ENCODE results near the gene ANKRD63. TPM values are rescaled to one million over a fixed set of nuclear protein-coding genes. Genes with fewer than 3 reads are reported as not detected.

ANKRD63 gene
- total RNA-seq, 2 donors from 2014 or later: not detected

DNA sequence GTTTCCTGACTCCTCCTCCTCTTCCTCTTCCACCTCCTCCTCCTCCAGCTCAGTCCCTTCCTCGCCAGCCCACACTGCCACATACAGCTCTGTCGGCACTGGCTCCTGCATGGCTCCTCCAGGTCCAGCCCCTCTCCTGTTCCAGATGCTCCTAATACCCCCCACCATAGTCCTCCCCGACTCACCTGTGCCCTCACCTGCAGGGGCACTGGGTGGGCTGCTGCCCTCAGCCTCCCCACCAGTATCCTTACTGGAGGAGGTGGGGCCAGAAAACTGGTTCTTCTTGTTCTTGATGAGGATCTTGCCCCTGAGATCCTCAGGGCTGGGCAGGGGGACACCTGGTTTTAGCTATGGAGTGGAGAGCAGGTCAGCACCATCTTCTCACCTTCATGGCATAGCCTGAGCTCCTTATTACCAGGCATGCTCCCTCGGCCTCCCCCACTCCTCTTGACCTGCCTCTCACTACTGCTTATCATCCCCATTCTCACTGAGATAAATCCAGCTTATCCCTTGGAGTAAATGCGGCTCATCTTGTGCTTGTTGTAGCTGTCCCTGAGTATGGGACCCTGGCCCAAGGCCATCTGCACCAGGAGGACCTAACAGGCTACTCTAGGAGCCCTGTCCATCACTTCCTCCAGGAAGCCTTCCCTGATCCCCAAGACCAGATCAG, 13.8 kb upstream of the ANKRD63 start:
- peaks cover 2% of the 10 kb centered on the region for H3K36me3 Mint-ChIP-seq (ENCODE audit: low read depth)
- H3K36me3 ChIP-seq (ENCODE audit: control insufficient read depth, insufficient read depth, low read length): no peaks in the 10 kb centered on the region
- TF ChIP-seq, protein P1, sequence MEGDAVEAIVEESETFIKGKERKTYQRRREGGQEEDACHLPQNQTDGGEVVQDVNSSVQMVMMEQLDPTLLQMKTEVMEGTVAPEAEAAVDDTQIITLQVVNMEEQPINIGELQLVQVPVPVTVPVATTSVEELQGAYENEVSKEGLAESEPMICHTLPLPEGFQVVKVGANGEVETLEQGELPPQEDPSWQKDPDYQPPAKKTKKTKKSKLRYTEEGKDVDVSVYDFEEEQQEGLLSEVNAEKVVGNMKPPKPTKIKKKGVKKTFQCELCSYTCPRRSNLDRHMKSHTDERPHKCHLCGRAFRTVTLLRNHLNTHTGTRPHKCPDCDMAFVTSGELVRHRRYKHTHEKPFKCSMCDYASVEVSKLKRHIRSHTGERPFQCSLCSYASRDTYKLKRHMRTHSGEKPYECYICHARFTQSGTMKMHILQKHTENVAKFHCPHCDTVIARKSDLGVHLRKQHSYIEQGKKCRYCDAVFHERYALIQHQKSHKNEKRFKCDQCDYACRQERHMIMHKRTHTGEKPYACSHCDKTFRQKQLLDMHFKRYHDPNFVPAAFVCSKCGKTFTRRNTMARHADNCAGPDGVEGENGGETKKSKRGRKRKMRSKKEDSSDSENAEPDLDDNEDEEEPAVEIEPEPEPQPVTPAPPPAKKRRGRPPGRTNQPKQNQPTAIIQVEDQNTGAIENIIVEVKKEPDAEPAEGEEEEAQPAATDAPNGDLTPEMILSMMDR (conservative IDR thresholded peaks at IDR 0.05): no peak
- peaks cover 60% of the 10 kb centered on the region for H3K27me3 ChIP-seq (ENCODE audit: control insufficient read depth, insufficient read depth, low read length, poor library complexity, severe bottlenecking)
- DNase-seq: no peak
- 83 to 90% methylated on average over 2 to 5 of the region's 5 CpGs for WGBS, 2 experiments (ENCODE audit: insufficient coverage in 1 of 2, insufficient read length in 1 of 2)
- no peak overlapping the region for H3K4me3 Mint-ChIP-seq
- H3K27ac ChIP-seq (ENCODE audit: low read depth, low read length): no peak overlapping the region
- H3K9me3 ChIP-seq (ENCODE audit: control insufficient read depth, low read length): peaks cover 4% of the 10 kb centered on the region
- peaks cover 76% of the 10 kb centered on the region for H3K27me3 Mint-ChIP-seq (ENCODE audit: insufficient read depth)
- H3K4me3 ChIP-seq (ENCODE audit: low read length): no peak overlapping the region
- H3K4me1 Mint-ChIP-seq: peaks cover 17% of the 10 kb centered on the region
- H3K9ac ChIP-seq (ENCODE audit: extremely low read depth, low read length, poor library complexity, severe bottlenecking): no peak overlapping the region
- no peak overlapping the region for H3K27ac Mint-ChIP-seq
- H3K4me1 ChIP-seq (ENCODE audit: control insufficient read depth, insufficient read depth, low read length): no peaks in the 10 kb centered on the region
- H3K9me3 Mint-ChIP-seq: peaks cover 14% of the 10 kb centered on the region

DNA sequence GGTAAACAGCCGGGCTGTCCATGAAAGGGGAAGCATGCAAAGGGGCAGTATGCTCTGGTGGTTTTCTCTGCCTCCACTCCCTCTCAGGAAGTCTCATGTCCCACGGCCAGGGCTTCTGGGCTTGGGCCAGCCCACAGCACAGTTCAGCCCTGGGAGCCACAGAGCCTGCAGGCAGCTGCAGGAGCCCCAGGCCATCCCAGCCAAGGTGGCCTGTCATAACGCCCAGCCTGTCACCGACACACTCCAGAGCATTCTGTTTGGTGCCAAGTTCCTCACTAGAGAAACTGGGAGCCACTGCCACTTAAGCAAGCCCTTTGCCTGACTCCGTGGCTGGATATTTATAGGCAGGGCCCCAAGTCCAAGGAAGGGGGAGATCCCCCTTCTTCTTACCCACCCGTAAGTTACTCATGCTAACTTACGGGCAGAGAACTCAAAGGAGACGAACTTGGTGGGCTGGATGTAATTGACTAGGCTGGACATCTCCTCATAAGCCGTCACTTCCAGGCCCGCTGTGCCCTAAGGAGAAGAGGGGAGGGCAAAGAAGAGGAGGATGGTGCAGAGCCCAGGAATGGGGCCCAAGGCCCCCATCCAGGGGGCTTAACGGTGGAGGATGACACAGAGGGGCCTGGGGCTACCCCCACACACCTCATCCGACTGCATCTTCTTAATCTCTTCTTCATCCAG, 13.2 kb upstream of the ANKRD63 start:
- H3K9me3 Mint-ChIP-seq: peaks cover 14% of the 10 kb centered on the region
- Histone ChIP-seq H3K27me3 (ENCODE audit: control insufficient read depth, insufficient read depth, low read length, poor library complexity, severe bottlenecking) (peaks cover 66% of the 10 kb centered on the region), H3K9me3 (ENCODE audit: control insufficient read depth, low read length) (peaks cover 4% of the 10 kb centered on the region), H3K9ac (ENCODE audit: extremely low read depth, low read length, poor library complexity, severe bottlenecking) (no peak overlapping the region), H3K4me1 (ENCODE audit: control insufficient read depth, insufficient read depth, low read length) (no peaks in the 10 kb centered on the region), H3K4me3 (ENCODE audit: low read length) (no peak overlapping the region), H3K36me3 (ENCODE audit: control insufficient read depth, insufficient read depth, low read length) (no peaks in the 10 kb centered on the region), H3K27ac (ENCODE audit: low read depth, low read length) (no peak overlapping the region)
- H3K27me3 Mint-ChIP-seq (ENCODE audit: insufficient read depth): peaks cover 81% of the 10 kb centered on the region
- H3K4me3 Mint-ChIP-seq: no peak overlapping the region
- H3K27ac Mint-ChIP-seq: no peak overlapping the region
- TF ChIP-seq, protein P1 (conservative IDR thresholded peaks at IDR 0.05): no peak
- no peak for DNase-seq
- H3K36me3 Mint-ChIP-seq (ENCODE audit: low read depth): peaks cover 2% of the 10 kb centered on the region
- WGBS, 2 experiments (ENCODE audit: insufficient coverage in 1 of 2, insufficient read length in 1 of 2): 86 to 87% methylated on average over 4 to 12 of the region's 12 CpGs
- peaks cover 12% of the 10 kb centered on the region for H3K4me1 Mint-ChIP-seq

DNA sequence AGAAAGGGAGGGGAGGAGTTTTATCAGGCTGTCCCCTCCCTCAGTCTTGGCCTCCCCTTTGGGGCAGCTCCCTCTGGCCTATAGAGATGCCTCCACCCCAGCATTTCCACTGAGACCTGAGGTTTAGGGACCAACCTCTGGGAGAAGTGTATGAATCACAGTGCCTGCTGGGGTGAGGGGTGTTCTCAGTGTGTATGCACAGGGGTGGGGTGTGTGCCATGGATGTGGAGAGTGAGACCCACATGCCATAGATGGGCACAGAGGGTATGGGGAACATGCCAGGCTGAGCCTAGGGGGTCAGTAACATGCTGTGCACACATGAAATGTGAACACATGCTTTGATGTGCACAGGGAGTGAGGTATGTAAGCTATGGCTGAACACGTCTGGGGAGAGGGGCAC, 12.4 kb upstream of the ANKRD63 start:
- no peak overlapping the region for H3K4me3 ChIP-seq (ENCODE audit: low read length)
- TF ChIP-seq, protein P1 (conservative IDR thresholded peaks at IDR 0.05): no peak
- WGBS, 2 experiments (ENCODE audit: insufficient coverage in 1 of 2, insufficient read length in 1 of 2): 90 to 100% methylated on average over 1 of the region's 1 CpG
- Mint-ChIP-seq H3K9me3 (peaks cover 9% of the 10 kb centered on the region), H3K27me3 (ENCODE audit: insufficient read depth) (peaks cover 86% of the 10 kb centered on the region), H3K36me3 (ENCODE audit: low read depth) (no peaks in the 10 kb centered on the region), H3K4me1 (peaks cover 9% of the 10 kb centered on the region), H3K27ac (no peak overlapping the region), H3K4me3 (no peak overlapping the region)
- H3K27ac ChIP-seq (ENCODE audit: low read depth, low read length): no peak overlapping the region
- H3K4me1 ChIP-seq (ENCODE audit: control insufficient read depth, insufficient read depth, low read length): no peaks in the 10 kb centered on the region
- peaks cover 2% of the 10 kb centered on the region for H3K9me3 ChIP-seq (ENCODE audit: control insufficient read depth, low read length)
- H3K36me3 ChIP-seq (ENCODE audit: control insufficient read depth, insufficient read depth, low read length): no peaks in the 10 kb centered on the region
- peaks cover 74% of the 10 kb centered on the region for H3K27me3 ChIP-seq (ENCODE audit: control insufficient read depth, insufficient read depth, low read length, poor library complexity, severe bottlenecking)
- DNase-seq: no peak
- H3K9ac ChIP-seq (ENCODE audit: extremely low read depth, low read length, poor library complexity, severe bottlenecking): no peak overlapping the region
